ENCODE measurements around the gene FBLN5. TPM values are rescaled to one million over a fixed set of nuclear protein-coding genes. Genes with fewer than 3 reads are reported as not detected.

Gene FBLN5
- total RNA-seq, 1 experiment from 2014 or later: 3.3 TPM

DNA sequence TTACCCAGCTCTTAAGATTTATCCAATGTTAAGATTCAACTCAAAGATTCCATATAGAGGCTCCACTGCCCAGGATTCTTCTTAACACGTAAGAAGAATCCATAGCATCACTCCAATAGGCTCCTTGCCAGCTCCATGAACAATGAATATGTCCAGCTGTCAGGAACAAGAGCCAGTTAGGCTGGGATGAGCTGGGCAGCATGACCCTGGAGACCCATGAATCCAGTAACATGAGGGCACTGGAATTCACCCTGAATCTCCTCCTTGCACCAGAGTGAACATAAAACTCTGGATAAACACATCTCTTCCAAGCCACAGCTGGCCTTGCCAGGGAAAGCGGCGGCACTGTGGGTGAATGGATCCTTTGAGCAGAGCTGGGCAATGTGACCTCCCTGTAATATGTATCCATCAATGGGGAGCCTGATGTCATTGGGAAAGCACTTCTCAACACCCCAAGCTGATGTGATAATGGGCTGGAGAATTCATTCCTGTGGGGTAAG is 55.7 kb downstream of the FBLN5 start:
- CTCF ChIA-PET: interaction anchor here (1.1 to 1.6 kb wide), 2 partner anchors 11 to 20 kb away, joined by 3 to 4 read pairs; no protein-coding TSS in a partner anchor
- Histone ChIP-seq H4K20me1 (ENCODE audit: insufficient read depth) (no peaks in the 10 kb centered on the region), H3K4me1 (ENCODE audit: control insufficient read depth in 1 of 2, insufficient read depth in 2 of 2, low read length in 2 of 2) (no peaks in the 10 kb centered on the region), H3K9me2 (ENCODE audit: insufficient read depth) (no peaks in the 10 kb centered on the region), H3K9me3 (ENCODE audit: control insufficient read depth in 1 of 2, insufficient read depth in 1 of 2, low read depth in 1 of 2, low read length in 2 of 2) (no peaks in the 10 kb centered on the region), H3K4me3 (replicated peaks in 1 of 2; ENCODE audit: low read depth in 1 of 2, low read length in 2 of 2) (no peak overlapping the region), H3K36me3 (ENCODE audit: control insufficient read depth in 1 of 2, insufficient read depth in 2 of 2, low read length in 2 of 2) (no peaks in the 10 kb centered on the region), H2AFZ (ENCODE audit: low read depth, low read length, poor library complexity, severe bottlenecking) (no peak overlapping the region), H3K27ac (ENCODE audit: low read depth, low read length) (no peak overlapping the region), H3K79me2 (ENCODE audit: insufficient read depth, low read length) (no peaks in the 10 kb centered on the region), H3K9ac (ENCODE audit: low read length) (no peak overlapping the region), H3K27me3 (ENCODE audit: insufficient read depth, low read length) (no peaks in the 10 kb centered on the region), H3K4me2 (ENCODE audit: low read length) (no peak overlapping the region)
- TF ChIP-seq SRF (IDR thresholded peaks at IDR 0.05; ENCODE audit: low read depth) (no peak), ZFX (IDR thresholded peaks at IDR 0.05) (no peak), YY1 (IDR thresholded peaks at IDR 0.05; ENCODE audit: extremely low read depth, insufficient replicate concordance, low read depth, low read length) (no peak), POLR2A (IDR thresholded peaks at IDR 0.05; ENCODE audit: borderline replicate concordance, extremely low read depth, insufficient read depth, insufficient read length) (no peak), TCF7L2 (IDR thresholded peaks at IDR 0.05; ENCODE audit: borderline replicate concordance, extremely low read depth, insufficient read depth, insufficient read length) (no peak), RAD21 (IDR thresholded peaks at IDR 0.05; ENCODE audit: low read depth) (no peak), SP1 (IDR thresholded peaks at IDR 0.05; ENCODE audit: low read depth) (no peak), CBX3 (IDR thresholded peaks at IDR 0.05; ENCODE audit: low read depth) (no peak), EZH2phosphoT487 (IDR thresholded peaks at IDR 0.05; ENCODE audit: borderline replicate concordance) (no peak), CEBPB (IDR thresholded peaks at IDR 0.05; ENCODE audit: low read depth) (no peak), POLR2AphosphoS5 (IDR thresholded peaks at IDR 0.05; ENCODE audit: low read depth, low read length) (no peak), ZNF274 (IDR thresholded peaks at IDR 0.05; ENCODE audit: low read depth, low read length) (no peak)
- TF ChIP-seq, protein P1, sequence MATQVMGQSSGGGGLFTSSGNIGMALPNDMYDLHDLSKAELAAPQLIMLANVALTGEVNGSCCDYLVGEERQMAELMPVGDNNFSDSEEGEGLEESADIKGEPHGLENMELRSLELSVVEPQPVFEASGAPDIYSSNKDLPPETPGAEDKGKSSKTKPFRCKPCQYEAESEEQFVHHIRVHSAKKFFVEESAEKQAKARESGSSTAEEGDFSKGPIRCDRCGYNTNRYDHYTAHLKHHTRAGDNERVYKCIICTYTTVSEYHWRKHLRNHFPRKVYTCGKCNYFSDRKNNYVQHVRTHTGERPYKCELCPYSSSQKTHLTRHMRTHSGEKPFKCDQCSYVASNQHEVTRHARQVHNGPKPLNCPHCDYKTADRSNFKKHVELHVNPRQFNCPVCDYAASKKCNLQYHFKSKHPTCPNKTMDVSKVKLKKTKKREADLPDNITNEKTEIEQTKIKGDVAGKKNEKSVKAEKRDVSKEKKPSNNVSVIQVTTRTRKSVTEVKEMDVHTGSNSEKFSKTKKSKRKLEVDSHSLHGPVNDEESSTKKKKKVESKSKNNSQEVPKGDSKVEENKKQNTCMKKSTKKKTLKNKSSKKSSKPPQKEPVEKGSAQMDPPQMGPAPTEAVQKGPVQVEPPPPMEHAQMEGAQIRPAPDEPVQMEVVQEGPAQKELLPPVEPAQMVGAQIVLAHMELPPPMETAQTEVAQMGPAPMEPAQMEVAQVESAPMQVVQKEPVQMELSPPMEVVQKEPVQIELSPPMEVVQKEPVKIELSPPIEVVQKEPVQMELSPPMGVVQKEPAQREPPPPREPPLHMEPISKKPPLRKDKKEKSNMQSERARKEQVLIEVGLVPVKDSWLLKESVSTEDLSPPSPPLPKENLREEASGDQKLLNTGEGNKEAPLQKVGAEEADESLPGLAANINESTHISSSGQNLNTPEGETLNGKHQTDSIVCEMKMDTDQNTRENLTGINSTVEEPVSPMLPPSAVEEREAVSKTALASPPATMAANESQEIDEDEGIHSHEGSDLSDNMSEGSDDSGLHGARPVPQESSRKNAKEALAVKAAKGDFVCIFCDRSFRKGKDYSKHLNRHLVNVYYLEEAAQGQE (IDR thresholded peaks at IDR 0.05; ENCODE audit: low read depth): no peak
- TF ChIP-seq, protein P2, sequence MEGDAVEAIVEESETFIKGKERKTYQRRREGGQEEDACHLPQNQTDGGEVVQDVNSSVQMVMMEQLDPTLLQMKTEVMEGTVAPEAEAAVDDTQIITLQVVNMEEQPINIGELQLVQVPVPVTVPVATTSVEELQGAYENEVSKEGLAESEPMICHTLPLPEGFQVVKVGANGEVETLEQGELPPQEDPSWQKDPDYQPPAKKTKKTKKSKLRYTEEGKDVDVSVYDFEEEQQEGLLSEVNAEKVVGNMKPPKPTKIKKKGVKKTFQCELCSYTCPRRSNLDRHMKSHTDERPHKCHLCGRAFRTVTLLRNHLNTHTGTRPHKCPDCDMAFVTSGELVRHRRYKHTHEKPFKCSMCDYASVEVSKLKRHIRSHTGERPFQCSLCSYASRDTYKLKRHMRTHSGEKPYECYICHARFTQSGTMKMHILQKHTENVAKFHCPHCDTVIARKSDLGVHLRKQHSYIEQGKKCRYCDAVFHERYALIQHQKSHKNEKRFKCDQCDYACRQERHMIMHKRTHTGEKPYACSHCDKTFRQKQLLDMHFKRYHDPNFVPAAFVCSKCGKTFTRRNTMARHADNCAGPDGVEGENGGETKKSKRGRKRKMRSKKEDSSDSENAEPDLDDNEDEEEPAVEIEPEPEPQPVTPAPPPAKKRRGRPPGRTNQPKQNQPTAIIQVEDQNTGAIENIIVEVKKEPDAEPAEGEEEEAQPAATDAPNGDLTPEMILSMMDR (IDR thresholded peaks at IDR 0.05 in 2 of 3, conservative IDR thresholded peaks at IDR 0.05 in 1 of 3; ENCODE audit: borderline replicate concordance in 1 of 3, insufficient read depth in 1 of 3, low read depth in 2 of 3, low read length in 2 of 3): no peak
- TF ChIP-seq, protein P3, sequence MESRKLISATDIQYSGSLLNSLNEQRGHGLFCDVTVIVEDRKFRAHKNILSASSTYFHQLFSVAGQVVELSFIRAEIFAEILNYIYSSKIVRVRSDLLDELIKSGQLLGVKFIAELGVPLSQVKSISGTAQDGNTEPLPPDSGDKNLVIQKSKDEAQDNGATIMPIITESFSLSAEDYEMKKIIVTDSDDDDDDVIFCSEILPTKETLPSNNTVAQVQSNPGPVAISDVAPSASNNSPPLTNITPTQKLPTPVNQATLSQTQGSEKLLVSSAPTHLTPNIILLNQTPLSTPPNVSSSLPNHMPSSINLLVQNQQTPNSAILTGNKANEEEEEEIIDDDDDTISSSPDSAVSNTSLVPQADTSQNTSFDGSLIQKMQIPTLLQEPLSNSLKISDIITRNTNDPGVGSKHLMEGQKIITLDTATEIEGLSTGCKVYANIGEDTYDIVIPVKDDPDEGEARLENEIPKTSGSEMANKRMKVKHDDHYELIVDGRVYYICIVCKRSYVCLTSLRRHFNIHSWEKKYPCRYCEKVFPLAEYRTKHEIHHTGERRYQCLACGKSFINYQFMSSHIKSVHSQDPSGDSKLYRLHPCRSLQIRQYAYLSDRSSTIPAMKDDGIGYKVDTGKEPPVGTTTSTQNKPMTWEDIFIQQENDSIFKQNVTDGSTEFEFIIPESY (IDR thresholded peaks at IDR 0.05; ENCODE audit: extremely low read depth, insufficient replicate concordance, low read length): no peak
- TF ChIP-seq, protein P4, sequence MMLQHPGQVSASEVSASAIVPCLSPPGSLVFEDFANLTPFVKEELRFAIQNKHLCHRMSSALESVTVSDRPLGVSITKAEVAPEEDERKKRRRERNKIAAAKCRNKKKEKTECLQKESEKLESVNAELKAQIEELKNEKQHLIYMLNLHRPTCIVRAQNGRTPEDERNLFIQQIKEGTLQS (IDR thresholded peaks at IDR 0.05): no peak
- RAD21 ChIA-PET (ENCODE audit: low non-redundant PET in 1 of 2, low total read pairs in 2 of 2, uncharacterized antibody in 2 of 2, unreplicated experiment in 2 of 2): no interaction called here
- intact Hi-C loops (cut with micrococcal nuclease): no loop called here
- DNase-seq (ENCODE audit: low read depth, low spot score): no peak
- ATAC-seq: no peak
- POLR2A ChIA-PET: no interaction called here
- BruUV-seq (replicated peaks): no TSS peak
